ENCODE measurements around the gene PRKACG. TPM values are rescaled to one million over a fixed set of nuclear protein-coding genes. Genes with fewer than 3 reads are reported as not detected.

PRKACG gene
- polyA plus RNA-seq, 1 donor (not counting 4 experiments of a cell fraction or from before 2014, with no cell fraction given), result not detected

DNA sequence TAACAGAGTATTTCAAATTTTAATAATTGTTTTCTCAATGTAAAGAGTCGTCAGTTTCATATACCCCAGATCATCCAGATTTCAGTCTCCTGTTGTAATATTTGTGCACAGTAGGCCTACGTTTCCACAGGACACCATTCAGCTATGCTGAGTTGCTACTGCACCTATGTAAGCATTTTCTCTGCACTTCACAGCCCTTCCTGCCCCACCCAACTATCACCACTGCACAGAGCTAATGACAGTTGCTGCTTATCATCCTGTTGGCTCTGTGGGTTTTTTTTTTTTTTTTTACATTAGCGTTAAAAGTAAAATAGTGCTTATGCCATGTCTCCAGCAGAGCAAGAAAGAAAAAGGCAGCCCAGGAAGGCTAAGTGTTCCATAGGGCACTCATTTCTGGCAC lies 5.9 kb upstream of the PRKACG start:
- H3K4me1 ChIP-seq (ENCODE audit: control insufficient read depth, extremely low read depth, insufficient read depth, low read length), result no peaks in the 10 kb centered on the region
- H3K27ac ChIP-seq (ENCODE audit: control insufficient read depth, insufficient read depth, low read length), result no peak overlapping the region
- no peaks in the 10 kb centered on the region for H3K36me3 ChIP-seq (ENCODE audit: control insufficient read depth in 2 of 2, extremely low read depth in 1 of 2, insufficient read depth in 2 of 2, low read length in 2 of 2)
- FAIRE-seq (no peak), DNase-seq (ENCODE audit: low read depth, low spot score) (no peak)
- dilution Hi-C loops (cut with MboI; ENCODE audit: extremely low pct_ligation_motif_present, low sequenced_read_pairs), result no loop called here
- no peak overlapping the region for H3K9ac ChIP-seq (ENCODE audit: control insufficient read depth, extremely low read depth, insufficient read depth, low read length)
- no peaks in the 10 kb centered on the region for H3K9me3 ChIP-seq (ENCODE audit: control insufficient read depth, low read depth, low read length)
- H3K9me1 ChIP-seq (ENCODE audit: control insufficient read depth, extremely low read depth, insufficient read depth, low read length), result no peaks in the 10 kb centered on the region
- no peaks in the 10 kb centered on the region for H3K79me2 ChIP-seq (ENCODE audit: control insufficient read depth, insufficient read depth, low read length)
- H3K4me2 ChIP-seq (ENCODE audit: control insufficient read depth, extremely low read depth, insufficient read depth, low read depth, low read length), result no peak overlapping the region
- no peaks in the 10 kb centered on the region for H3K27me3 ChIP-seq (ENCODE audit: control insufficient read depth, extremely low read depth, insufficient read depth, low read length)
- no peak for TF ChIP-seq EZH2 (IDR thresholded peaks at IDR 0.05; ENCODE audit: low read length)
- no peak for TF ChIP-seq CTCF (optimal IDR thresholded peaks at IDR 0.05 in 1 of 3, IDR thresholded peaks at IDR 0.05 in 1 of 3, conservative IDR thresholded peaks at IDR 0.05 in 1 of 3; ENCODE audit: extremely low read depth in 1 of 3, insufficient read depth in 2 of 3, low read length in 3 of 3)
- H4K20me1 ChIP-seq (ENCODE audit: control insufficient read depth, extremely low read depth, insufficient read depth, low read length), result no peaks in the 10 kb centered on the region
- H2AFZ ChIP-seq (ENCODE audit: control insufficient read depth, low read length), result no peak overlapping the region
- no peak overlapping the region for H3K4me3 ChIP-seq (ENCODE audit: control insufficient read depth in 2 of 3, extremely low read depth in 1 of 3, insufficient read depth in 2 of 3, low read depth in 1 of 3, low read length in 3 of 3)

- H3K4me2 ChIP-seq (ENCODE audit: control insufficient read depth, extremely low read depth, insufficient read depth, low read depth, low read length), result no peak overlapping the region
- no peaks in the 10 kb centered on the region for H3K9me1 ChIP-seq (ENCODE audit: control insufficient read depth, extremely low read depth, insufficient read depth, low read length)
- no peaks in the 10 kb centered on the region for H3K79me2 ChIP-seq (ENCODE audit: control insufficient read depth, insufficient read depth, low read length)
- FAIRE-seq, result no peak
- no peak overlapping the region for H3K27ac ChIP-seq (ENCODE audit: control insufficient read depth, insufficient read depth, low read length)
- TF ChIP-seq EZH2 (IDR thresholded peaks at IDR 0.05; ENCODE audit: low read length) (no peak), CTCF (optimal IDR thresholded peaks at IDR 0.05 in 1 of 3, IDR thresholded peaks at IDR 0.05 in 1 of 3, conservative IDR thresholded peaks at IDR 0.05 in 1 of 3; ENCODE audit: extremely low read depth in 1 of 3, insufficient read depth in 2 of 3, low read length in 3 of 3) (no peak)
- no peak overlapping the region for H3K4me3 ChIP-seq (ENCODE audit: control insufficient read depth in 2 of 3, extremely low read depth in 1 of 3, insufficient read depth in 2 of 3, low read depth in 1 of 3, low read length in 3 of 3)
- no peaks in the 10 kb centered on the region for H3K27me3 ChIP-seq (ENCODE audit: control insufficient read depth, extremely low read depth, insufficient read depth, low read length)
- dilution Hi-C loops (cut with MboI; ENCODE audit: extremely low pct_ligation_motif_present, low sequenced_read_pairs), result no loop called here
- H3K4me1 ChIP-seq (ENCODE audit: control insufficient read depth, extremely low read depth, insufficient read depth, low read length), result no peaks in the 10 kb centered on the region
- H4K20me1 ChIP-seq (ENCODE audit: control insufficient read depth, extremely low read depth, insufficient read depth, low read length), result no peaks in the 10 kb centered on the region
- H3K36me3 ChIP-seq (ENCODE audit: control insufficient read depth in 2 of 2, extremely low read depth in 1 of 2, insufficient read depth in 2 of 2, low read length in 2 of 2), result no peaks in the 10 kb centered on the region
- no peak for DNase-seq (ENCODE audit: low read depth, low spot score)
- no peak overlapping the region for H3K9ac ChIP-seq (ENCODE audit: control insufficient read depth, extremely low read depth, insufficient read depth, low read length)
- H2AFZ ChIP-seq (ENCODE audit: control insufficient read depth, low read length), result no peak overlapping the region
- H3K9me3 ChIP-seq (ENCODE audit: control insufficient read depth, low read depth, low read length), result no peaks in the 10 kb centered on the region
Observed at GRCh38 chr9:69018737-69019136, 4.8 kb upstream of the PRKACG start.
